Measurements from ENCODE around the gene RAB1B. TPM values are rescaled to one million over a fixed set of nuclear protein-coding genes. Genes with fewer than 3 reads are reported as not detected.
A peak's percentile ranks its signal among the peaks of the same experiment; 100 is the strongest.

Gene RAB1B
- total RNA-seq, 1 donor from 2014 or later: 72.7 TPM

- no peaks in the 10 kb centered on the region for H3K36me3 ChIP-seq
Measured at GRCh38 chr11:66311470-66311964, 43.1 kb downstream of the RAB1B start.

GRCh38 chr11:66311965-66312548, 43.6 kb downstream of the RAB1B start:
- DNase-seq (ENCODE audit: extremely low spot score in 2 of 2): no peak
- Histone ChIP-seq H3K27me3 (no peaks in the 10 kb centered on the region), H3K27ac (peak overlapping the region; percentile 85), H3K9me3 (no peaks in the 10 kb centered on the region), H3K4me1 (peaks cover 40% of the 10 kb centered on the region), H3K36me3 (no peaks in the 10 kb centered on the region), H3K4me3 (peak overlapping the region; percentile 58 to 68)
- intact Hi-C loops (cut with DNase I): loop anchor here (2.0 kb wide), 1 partner anchor 17 kb away; no protein-coding TSS in a partner anchor
- TF ChIP-seq POLR2AphosphoS5 (IDR thresholded peaks at IDR 0.05; ENCODE audit: insufficient read depth in 1 of 2, low read depth in 1 of 2): peak in 1 of 2 donors; percentile 83
- peak; percentile 87 to 97 (median 89) for TF ChIP-seq CTCF (IDR thresholded peaks at IDR 0.05)
- TF ChIP-seq POLR2A (IDR thresholded peaks at IDR 0.05): no peak

More at GRCh38 chr11:66311470-66311964, 43.1 kb downstream of the RAB1B start:
- Histone ChIP-seq H3K4me3 (peak overlapping the region; percentile 58 to 68), H3K27me3 (no peaks in the 10 kb centered on the region), H3K4me1 (peaks cover 35% of the 10 kb centered on the region), H3K27ac (peak overlapping the region; percentile 85), H3K9me3 (no peaks in the 10 kb centered on the region)
- TF ChIP-seq CTCF (IDR thresholded peaks at IDR 0.05) (no peak), POLR2A (IDR thresholded peaks at IDR 0.05) (no peak), POLR2AphosphoS5 (IDR thresholded peaks at IDR 0.05; ENCODE audit: insufficient read depth in 1 of 2, low read depth in 1 of 2) (no peak)
- no peak for DNase-seq (ENCODE audit: extremely low spot score in 2 of 2)
- intact Hi-C loops (cut with DNase I): no loop called here

GRCh38 chr11:66312549-66313320, 44.3 kb downstream of the RAB1B start:
- peaks cover 47% of the 10 kb centered on the region for H3K4me1 ChIP-seq
- no peaks in the 10 kb centered on the region for H3K27me3 ChIP-seq
- H3K27ac ChIP-seq: peak overlapping the region; percentile 85
- H3K9me3 ChIP-seq: no peaks in the 10 kb centered on the region
- DNase-seq (ENCODE audit: extremely low spot score in 2 of 2): peak in 1 of 2 donors; percentile 98
- H3K36me3 ChIP-seq: no peaks in the 10 kb centered on the region
- H3K4me3 ChIP-seq: peak overlapping the region; percentile 58 to 68
- TF ChIP-seq POLR2A (IDR thresholded peaks at IDR 0.05) (peak in 1 of 2 donors; percentile 62), POLR2AphosphoS5 (IDR thresholded peaks at IDR 0.05; ENCODE audit: insufficient read depth in 1 of 2, low read depth in 1 of 2) (peak; percentile 67 to 82), CTCF (IDR thresholded peaks at IDR 0.05) (no peak)
- intact Hi-C loops (cut with DNase I): loop anchor here (1.0 to 2.0 kb wide), 2 partner anchors 16 to 40 kb away; no protein-coding TSS in a partner anchor

- H3K27ac ChIP-seq: peak overlapping the region; percentile 85
- intact Hi-C loops (cut with DNase I): loop anchor here (1.0 to 2.0 kb wide), 2 partner anchors 15 to 41 kb away; no protein-coding TSS in a partner anchor
- H3K36me3 ChIP-seq: no peaks in the 10 kb centered on the region
- H3K4me1 ChIP-seq: peaks cover 55% of the 10 kb centered on the region
- no peaks in the 10 kb centered on the region for H3K27me3 ChIP-seq
- H3K9me3 ChIP-seq: no peaks in the 10 kb centered on the region
- TF ChIP-seq POLR2A (IDR thresholded peaks at IDR 0.05): peak in 1 of 2 donors; percentile 10
- TF ChIP-seq POLR2AphosphoS5 (IDR thresholded peaks at IDR 0.05; ENCODE audit: insufficient read depth in 1 of 2, low read depth in 1 of 2): peak in 1 of 2 donors; percentile 61
- no peak for TF ChIP-seq CTCF (IDR thresholded peaks at IDR 0.05)
- no peak for DNase-seq (ENCODE audit: extremely low spot score in 2 of 2)
- H3K4me3 ChIP-seq: peak overlapping the region; percentile 58 to 68
Measured at GRCh38 chr11:66313321-66314185, 45.1 kb downstream of the RAB1B start.

Measured in vagina (tissue), 2 donors.